GM19239 (cell line): ENCODE results near the gene RPL41.
A peak's percentile ranks its signal among the peaks of the same experiment; 100 is the strongest.
"Not testable (repeated sequence)": the region's sequence is repeated elsewhere in the genome, so short reads cannot be mapped to it uniquely, and the experiment has no call there.

ENCODE experiments used
- DNase-seq: peaks from one replicate; pipeline ENCODE4 v3.0.0; 2011; ENCODE audit warnings: low spot score; ENCODE audit not compliant: insufficient read length
- FAIRE-seq: peaks from 2 replicates; lab custom pipeline; 2011; peaks lifted over from hg19 to GRCh38; lab: Jason Lieb, UNC

RPL41 gene

DNA sequence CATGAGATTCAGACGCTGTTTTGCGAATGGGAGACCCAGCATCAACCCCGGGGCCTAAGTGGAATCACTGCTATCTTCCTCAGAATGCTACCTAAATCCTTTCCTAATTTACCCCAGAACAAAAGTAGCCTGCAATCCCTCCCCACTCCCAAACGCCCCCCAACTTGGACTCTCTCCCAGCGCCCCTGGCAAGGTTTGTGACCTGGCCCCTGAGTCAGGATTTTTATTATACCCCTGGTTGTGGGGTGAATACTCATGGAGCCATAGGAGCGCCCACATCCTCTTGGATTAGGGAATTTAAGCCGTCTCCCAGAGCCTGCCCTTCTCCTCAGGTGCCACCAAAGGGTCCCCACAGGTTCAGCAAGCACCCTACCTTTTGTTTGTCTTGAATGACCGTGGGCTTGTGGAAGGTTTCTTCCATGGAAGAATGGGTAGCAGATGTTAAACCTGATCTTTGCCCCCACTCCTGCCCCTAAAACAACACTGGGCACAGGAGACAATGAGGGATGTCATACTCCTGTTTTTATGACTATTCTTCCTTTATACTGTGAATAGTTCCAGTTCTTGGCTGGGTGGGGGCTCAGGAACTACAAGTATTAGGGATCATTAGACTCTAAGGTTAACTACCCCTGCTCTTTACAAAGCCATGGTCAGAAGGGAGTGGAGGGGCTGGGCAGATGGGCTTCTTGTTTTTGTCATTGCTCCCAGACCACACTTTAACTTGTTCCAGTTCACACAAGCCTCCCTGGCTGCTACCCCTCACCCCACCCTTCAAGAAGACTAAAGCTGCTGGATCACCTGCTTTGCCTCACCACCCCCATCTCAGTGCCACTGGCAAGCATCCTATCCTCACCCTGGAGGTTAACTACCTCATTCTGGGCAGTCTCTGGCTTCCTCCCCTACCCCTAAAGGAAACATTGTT, 36.6 kb downstream of the RPL41 start:
- DNase-seq = no peak
- FAIRE-seq = no peak

DNA sequence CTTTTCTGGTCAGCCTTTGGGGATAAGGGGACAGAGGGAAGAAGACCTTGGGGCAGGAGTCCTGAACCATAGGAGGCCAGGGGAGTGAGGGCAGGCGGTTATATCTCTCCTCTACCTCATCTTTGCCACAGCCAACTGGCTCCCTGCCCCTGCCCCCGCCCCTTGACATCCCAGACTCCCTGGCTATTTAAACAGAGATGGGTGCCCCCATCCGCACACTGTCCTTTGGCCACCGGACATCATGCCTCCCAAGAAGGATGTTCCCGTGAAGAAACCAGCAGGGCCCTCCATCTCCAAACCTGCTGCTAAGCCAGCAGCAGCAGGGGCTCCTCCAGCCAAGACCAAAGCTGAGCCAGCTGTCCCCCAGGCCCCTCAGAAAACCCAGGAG, 37.2 kb downstream of the RPL41 start:
- FAIRE-seq = no peak
- no peak for DNase-seq

DNA sequence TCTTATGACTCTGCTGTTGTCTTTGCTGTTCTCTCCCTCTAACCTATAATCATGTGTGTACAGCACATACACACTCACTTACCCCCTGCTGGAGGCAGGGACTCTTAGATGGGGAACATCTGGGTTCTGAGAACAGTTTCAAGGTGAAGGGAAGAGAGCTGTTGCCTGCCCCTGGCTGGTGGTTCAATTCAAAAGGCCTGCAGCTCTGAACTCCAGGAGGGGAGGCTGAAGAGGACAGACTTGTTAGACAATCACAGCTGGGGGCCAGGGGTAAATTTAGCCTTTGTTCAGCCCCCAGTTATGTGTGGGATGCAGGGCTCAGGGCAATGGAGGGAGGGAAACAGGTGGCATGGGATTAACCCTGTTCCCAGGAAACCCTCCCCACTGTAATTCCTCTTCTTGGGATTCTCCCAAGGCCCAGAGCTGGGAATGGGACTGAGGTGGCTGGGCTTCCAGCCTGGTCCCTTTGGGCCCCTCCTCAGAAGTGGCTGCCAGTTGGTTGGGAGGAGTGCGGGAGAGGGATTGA, 37.9 kb downstream of the RPL41 start:
- FAIRE-seq (no peak), DNase-seq (no peak)

DNA sequence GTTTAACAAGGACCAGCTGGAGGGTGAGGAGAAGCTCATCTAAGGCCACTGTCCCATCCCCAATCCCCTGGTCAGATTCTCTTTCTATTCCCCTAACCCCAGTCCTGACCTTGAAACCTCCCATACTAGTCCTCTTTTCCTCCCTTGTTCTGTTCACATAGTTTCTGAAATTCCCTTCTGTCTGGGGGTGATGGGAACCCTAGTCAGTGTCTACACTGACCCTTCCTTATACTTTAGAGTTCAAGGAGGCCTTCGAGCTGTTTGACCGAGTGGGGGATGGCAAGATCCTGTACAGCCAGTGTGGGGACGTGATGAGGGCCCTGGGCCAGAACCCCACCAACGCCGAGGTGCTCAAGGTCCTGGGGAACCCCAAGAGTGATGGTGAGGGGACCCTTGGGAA, 38.4 kb downstream of the RPL41 start:
- FAIRE-seq = no peak
- DNase-seq = no peak

DNA sequence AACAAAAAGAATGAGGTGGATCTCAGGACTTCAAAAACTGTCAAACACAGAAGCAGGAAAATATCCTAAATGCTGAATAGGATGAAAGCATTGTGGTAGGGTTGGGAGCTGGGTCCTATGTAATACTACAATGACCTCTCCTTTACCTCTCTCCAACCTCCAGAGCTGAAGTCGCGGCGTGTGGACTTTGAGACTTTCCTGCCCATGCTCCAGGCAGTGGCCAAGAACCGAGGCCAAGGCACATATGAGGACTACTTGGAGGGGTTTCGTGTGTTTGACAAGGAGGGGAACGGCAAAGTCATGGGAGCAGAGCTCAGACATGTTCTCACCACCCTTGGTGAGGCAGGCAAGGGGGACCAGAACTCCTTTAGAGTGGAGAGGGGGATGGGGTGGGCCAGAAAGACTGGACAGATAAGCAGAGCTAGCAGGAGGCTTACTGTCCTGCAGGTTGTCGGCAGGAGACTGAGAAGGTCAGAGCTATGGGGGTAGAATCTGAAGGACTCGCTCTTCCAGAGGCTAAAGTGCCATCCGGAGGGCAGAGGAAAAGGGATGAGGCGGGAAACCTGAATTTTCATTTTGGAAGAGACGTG, 38.9 kb downstream of the RPL41 start:
- DNase-seq (no peak), FAIRE-seq (no peak)

DNA sequence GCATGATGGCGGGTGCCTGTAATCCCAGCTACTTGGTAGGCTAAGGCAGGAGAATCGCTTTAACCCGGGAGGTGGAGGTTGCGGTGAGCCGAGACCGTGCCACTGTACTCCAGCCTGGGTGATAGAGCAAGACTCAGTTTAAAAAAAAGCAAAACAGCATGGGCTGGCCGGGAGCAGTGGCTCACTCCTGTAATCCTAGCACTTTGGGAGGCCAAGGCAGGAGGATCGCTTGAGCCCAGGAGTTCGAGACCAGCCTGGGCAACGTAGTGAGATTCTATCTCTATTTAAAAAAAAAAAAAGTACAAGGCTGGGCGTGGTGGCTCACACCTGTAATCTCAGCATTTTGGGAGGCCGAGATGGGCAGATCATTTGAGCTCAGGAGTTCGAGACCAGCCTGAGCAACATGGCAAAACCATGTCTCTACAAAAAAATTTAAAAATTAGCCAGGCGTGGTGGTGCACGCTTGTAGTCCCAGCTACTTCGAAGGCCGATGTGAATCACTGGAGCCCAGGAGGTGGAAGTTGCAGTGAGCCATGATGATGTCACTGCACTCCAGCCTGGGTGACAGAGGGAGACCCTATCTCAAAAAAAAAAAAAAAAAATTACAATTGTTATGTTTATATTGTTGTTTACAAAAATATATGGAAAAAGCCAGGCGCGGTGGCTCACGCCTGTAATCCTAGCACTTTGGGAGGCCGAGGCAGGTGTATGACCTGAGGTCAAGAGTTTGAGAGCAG, 40.2 kb downstream of the RPL41 start:
- FAIRE-seq, DNase-seq: not testable (repeated sequence)

DNA sequence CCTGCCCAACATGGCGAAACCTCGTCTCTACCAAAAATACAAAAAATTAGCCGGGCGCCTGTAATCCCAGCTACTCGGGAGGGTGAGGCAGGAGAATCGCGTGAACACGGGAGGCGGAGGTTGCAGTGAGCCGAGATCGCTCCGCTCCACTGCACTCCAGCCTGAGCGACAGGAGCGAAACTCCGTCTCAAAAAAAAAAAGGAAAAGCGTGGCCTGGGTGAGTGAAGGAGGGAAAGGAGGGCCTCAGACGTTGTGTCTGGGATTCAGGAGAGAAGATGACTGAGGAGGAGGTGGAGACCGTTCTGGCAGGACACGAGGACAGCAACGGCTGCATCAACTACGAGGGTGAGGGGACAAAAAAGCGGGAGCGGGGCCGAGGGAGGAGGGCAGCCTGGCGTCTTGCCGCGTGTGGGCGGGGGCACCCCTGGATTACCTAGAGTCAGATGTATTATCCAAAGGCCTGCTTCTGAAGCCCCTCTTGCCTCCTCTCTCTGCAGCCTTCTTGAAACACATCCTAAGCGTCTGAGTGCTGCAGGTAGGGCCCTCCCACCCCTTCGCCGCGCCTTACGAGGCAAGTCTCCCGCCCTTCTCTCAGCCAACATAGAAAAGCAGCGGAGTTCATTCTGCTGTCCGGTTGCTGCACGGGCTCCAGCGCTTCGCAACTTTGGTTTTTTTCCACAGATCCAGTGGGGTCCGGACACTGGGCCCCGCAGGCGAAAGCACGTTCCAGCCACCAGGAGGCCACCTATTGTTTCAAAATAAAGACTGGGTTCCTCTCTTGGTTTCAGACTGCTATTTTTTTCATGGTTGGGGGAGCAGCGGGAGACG, 41.0 kb downstream of the RPL41 start:
- DNase-seq (peak; percentile 52), FAIRE-seq (no peak)

DNA sequence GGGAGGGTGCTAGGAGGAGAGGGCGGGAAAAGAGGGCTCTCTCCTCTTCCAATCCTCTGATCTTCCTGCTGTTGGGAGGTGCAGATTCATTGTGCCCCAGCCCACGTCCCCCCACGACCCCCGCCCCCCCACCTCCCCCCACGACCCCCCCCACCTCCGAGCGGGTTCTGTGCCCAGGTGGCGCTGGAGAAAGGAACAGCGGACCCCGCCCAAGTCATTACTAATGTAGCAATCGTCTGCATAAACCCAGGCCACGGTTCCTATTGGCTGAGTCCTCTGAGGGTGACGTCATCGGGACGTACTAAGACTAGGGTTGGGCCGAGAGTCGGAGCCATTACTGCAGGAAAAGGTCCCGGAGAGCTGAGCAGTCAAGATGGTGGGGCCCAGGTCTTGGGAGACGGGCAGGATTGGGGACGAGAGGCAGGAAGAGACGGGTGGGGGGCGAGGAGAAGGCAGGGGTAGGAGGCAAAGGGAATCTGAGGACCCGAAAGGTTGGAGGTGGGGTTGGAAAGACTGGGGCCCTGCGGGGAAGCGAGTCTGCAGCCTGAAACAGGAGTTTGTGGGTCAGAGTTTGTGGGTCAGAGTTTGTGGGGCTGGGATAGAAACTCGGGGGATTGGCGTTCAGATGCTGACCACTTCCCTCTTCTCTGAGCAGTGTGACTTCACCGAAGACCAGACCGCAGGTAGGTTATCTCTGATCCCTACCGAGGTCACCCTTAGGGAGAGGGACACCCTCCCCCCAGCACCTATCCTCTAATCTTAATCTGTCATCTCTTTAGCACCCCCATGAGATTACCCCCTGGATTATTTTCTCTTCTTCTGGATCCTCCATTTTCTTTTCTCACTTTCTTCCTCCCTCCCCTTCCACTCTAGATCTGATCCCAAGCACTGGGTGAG, 41.8 kb downstream of the RPL41 start, which contains the start of gene MYL6:
Gene MYL6, plus strand, starts transcription at position 331 of the 897 bp plus-strand sequence. Its CDS starts 43 bp downstream, at position 374.
- FAIRE-seq (peak; percentile 96), DNase-seq (peak; percentile 82)

DNA sequence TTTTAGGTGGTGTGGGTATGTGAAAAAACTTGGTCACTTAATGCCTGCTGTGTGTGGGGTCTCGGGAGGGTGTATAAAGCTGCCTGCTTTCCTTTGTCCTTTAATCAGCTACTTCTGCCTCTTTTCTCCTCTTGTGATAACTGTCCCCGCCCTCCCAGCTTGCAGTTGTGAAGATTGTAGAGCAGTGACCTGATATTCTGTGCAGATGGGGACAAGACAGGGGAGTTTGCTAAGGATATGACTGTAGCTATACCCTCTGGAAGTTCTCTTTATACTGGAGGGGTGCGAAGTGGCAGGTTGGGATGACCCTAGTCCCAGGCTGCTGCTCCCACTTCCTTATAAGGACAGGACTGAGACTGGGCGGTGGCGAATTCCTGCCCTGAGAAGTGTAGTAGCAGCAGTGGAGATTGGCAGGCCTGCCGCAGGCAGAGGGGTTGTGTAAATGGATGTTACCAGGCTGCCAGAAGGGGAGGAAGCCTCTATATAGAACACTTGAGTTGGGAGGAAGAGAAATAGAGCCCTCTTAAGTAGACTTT, 42.6 kb downstream of the RPL41 start:
- DNase-seq (no peak), FAIRE-seq (peak; percentile 4)

DNA sequence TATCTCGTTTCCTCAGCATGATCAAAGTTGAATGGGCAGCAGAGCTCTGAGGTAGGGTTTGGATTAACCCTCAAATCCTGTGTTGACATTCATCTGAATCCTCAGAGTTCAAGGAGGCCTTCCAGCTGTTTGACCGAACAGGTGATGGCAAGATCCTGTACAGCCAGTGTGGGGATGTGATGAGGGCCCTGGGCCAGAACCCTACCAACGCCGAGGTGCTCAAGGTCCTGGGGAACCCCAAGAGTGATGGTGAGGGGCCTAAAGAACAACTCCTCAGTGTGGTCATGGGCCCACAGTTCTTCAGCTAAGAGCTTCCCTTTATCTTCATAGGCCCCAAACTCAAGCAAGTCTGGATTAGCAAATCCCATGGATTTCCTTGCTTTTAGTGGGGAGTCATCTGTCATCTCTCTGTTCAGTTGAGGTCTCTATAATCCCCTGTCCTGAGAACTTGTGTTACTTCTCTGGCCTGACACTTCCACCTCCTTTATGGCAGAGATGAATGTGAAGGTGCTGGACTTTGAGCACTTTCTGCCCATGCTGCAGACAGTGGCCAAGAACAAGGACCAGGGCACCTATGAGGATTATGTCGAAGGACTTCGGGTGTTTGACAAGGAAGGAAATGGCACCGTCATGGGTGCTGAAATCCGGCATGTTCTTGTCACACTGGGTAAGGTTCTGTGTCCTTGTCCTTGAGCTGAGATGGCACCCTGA, 43.2 kb downstream of the RPL41 start:
- DNase-seq (no peak), FAIRE-seq (no peak)

DNA sequence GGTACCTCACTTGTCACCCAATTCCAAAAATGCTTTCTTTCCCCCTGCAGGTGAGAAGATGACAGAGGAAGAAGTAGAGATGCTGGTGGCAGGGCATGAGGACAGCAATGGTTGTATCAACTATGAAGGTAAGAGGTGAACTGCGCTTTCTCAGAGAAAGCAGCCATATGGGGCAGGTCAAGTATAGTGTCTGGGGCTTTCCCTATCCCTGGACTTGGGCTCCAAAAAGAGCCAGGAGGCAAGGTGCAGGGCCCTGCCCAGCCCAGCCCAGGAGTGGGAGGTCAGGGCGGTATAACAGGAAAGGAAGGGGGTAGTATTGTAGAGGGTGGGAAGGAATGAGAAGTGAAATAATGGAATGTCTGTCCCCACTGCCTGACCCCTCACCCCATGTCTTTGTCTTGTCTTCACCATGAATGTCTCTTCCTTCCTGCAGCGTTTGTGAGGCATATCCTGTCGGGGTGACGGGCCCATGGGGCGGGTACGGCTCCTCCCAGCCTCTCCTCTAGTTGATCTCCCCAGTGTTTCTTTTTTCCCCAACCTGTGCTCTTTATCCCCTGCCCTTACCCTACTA, 43.8 kb downstream of the RPL41 start:
- FAIRE-seq (no peak), DNase-seq (no peak)

DNA sequence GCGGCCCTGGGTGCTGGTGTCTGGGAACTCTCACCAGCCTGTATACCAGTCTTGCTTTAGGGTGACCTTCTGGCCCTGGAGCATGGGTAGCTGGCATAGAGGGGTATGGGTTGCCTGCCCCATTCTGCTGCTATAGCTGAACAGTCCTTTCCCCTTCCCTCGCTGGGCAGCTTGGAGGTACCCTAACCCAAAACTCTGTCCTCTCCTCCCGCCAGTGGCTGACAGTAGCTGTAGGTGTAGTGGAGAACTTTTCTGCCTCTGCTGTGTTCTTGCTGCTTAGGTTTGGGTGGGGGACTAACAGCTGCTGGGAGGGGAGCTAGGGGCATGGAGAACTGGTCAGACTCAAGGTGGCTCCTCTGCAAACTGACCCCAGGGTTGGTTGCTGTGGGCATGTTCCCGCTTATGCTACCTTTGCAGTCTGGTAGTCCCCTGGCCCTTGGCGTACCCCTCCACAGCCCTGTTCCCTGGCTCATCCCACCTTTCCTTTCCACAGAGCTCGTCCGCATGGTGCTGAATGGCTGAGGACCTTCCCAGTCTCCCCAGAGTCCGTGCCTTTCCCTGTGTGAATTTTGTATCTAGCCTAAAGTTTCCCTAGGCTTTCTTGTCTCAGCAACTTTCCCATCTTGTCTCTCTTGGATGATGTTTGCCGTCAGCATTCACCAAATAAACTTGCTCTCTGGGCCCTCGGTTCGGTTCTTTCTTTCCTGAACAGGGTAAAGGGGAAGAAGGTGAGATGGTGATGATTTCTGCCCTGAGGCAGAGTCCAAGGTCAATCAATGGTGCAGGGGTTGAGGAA, 44.7 kb downstream of the RPL41 start:
- FAIRE-seq = no peak

DNA sequence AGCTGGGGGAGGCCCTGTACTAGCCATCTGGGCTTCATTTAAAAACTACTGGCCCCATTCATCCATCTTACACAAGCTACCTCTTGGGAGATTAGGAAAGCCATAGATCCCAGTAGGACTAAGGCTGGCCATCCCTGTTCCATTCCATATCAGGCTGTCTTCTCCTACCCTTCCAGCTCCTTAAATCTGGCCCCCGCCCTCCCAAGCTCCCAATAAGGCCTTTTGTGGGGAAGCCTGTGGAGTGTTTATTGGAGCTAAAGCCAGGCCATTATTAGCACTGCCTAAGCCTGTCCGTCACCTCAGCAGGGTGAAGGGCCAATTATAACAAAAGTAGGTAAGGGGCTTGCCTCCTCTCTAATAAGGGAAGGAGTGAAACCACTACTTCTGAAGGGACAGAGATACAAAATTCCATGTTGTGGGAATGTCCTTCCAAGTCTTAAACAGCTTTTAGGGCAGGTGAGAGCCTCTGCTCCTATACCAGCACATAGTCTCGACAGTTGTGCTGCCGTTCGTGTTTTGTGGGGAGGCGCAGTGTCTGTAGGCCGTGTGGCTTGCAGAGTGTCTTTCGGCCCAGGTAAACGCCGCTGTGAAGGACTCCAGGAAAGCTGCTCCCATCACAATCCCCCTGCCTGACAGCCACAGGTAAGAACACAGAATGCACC, 45.4 kb downstream of the RPL41 start:
- DNase-seq (no peak), FAIRE-seq (no peak)

More for the DNA sequence above, 44.7 kb downstream of the RPL41 start:
- DNase-seq = no peak

DNA sequence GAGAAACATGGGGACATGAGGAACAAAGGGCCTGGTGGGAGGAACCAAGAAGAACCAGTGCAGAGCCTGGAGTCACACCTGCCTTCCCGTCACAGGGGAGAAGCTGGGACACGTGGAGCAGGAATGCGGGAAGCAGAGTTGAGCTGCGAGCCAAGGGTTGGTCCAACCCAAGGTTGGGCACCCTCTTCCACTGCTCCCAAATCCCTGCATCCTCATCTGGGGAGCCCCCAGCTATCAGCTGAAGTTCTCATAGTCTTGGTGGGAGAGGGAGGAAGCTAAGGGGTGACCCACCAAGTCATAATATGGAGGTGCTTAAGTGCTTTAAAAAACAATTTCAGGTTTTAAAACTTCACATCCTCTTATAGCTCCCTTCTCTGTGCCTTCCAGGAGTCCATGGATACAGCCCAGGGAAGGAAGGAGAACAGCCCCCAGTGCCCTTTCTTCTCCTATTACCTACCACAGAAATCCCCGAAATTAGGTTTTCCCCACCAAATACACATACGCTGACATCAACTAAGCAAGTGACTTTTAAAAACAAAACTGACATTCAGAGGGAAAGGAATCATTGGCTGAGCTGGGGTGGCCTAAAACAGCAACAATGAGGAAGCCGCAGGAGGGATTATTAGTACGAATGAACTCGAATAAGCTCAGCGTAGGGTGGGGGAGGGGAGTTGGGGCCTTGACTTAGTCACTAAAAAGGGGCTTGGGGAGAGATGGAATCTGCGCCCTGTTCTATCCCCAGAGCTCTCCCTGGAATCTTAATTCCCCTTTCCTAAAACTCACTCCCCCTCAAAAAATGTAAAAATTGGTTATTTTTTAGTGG, 46.2 kb downstream of the RPL41 start:
- FAIRE-seq (no peak), DNase-seq (no peak)

DNA sequence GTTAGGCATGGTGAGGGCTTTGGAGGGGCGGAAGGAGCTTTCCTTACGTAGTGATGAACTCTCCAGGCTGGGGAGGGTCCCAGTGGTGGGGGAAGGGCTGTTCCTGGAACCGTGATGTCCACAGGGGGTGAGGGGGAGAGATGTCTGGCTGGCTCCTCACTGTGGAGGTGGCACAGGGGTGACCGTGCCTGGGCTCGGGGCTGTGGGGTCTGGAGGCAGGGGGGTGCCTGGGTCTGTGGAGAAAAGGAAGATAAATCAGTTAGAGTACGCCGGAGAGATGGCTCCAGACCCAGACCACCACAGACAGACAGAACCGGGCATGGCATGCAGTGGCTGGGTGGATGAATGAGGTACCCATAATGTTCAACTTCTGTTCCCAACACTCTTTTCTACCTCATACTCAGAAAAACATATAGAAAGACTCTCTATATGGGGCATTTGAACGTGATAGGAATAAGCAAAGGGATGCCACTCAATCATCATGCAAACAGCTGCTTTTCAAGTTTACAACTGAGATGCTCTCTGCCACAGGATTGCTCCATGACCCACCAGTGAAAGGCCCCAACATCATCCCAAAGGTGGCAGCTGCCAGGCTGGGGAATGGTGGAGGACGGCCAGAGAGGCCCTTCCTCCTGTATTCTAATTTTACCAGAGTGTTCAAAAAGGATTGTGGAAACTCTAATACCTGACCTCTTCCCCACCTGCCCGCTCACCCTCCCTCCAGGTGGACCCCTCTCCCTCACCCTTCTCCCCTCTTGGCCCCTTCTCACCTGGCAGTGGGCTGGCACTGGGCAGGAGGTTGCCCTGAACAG, 47.3 kb downstream of the RPL41 start:
- no peak for DNase-seq
- no peak for FAIRE-seq
